Measurements from ENCODE around the gene DHDDS. TPM values are rescaled to one million over a fixed set of nuclear protein-coding genes. Genes with fewer than 3 reads are reported as not detected.

Gene DHDDS
- total RNA-seq, 4 donors from 2014 or later, result 7.1 to 42.6 (median 26.6) TPM

DNA sequence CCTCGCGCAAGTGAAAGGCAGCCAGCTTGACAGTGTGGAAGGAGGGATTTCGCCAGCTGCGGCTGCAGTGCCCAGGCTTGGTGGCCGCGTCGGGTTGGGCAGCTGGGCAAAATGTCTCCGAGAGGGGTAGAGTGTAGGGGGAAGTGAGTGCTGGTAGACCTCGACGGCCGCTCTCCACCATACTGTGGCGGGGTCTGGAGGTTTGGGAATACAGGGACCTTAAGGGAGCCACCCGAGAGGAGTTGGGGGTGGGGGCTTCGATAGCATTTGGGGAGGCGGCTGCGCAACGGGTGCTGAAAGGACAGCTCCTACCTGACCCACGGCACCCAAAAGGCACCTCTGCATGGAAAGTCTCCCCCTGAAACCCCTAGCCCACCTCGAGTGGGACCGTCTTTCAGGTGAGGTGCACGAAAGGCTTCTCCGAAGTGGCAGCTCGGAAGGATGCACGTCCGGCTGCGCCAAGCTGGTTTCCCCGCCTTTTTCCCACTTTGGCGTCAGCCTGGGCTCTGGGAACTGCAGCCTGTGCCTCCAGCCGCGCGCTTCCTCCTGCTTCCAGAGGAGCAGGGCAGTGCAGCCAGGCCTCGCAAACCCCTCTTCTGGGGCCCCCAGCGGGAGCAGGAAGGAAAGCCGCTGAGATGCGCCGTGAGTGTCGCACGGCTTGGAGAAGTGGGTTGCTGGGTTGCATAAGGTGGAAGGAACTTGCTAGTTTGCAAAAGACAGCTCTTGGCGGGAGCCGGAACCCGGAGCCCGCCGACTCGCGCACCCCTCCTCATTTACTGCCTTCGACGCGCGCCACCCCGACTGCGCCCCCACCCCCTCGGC is 39.6 kb downstream of the DHDDS start:
- DNase-seq, result peak; percentile 29 to 43
- Histone ChIP-seq H3K9me3 (no peaks in the 10 kb centered on the region), H3K4me1 (peaks cover 3 to 10% of the 10 kb centered on the region in 2 donors), H3K4me3 (peak overlapping the region; percentile 84 to 100), H3K27ac (peak overlapping the region; percentile 100), H3K36me3 (no peaks in the 10 kb centered on the region), H3K27me3 (no peaks in the 10 kb centered on the region)
- no peak for TF ChIP-seq POLR2A (IDR thresholded peaks at IDR 0.05)
- TF ChIP-seq, protein P1, sequence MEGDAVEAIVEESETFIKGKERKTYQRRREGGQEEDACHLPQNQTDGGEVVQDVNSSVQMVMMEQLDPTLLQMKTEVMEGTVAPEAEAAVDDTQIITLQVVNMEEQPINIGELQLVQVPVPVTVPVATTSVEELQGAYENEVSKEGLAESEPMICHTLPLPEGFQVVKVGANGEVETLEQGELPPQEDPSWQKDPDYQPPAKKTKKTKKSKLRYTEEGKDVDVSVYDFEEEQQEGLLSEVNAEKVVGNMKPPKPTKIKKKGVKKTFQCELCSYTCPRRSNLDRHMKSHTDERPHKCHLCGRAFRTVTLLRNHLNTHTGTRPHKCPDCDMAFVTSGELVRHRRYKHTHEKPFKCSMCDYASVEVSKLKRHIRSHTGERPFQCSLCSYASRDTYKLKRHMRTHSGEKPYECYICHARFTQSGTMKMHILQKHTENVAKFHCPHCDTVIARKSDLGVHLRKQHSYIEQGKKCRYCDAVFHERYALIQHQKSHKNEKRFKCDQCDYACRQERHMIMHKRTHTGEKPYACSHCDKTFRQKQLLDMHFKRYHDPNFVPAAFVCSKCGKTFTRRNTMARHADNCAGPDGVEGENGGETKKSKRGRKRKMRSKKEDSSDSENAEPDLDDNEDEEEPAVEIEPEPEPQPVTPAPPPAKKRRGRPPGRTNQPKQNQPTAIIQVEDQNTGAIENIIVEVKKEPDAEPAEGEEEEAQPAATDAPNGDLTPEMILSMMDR (IDR thresholded peaks at IDR 0.05), result no peak
- intact Hi-C loops (cut with DNase I; ENCODE audit: low total_unique reads), result no loop called here

DNA sequence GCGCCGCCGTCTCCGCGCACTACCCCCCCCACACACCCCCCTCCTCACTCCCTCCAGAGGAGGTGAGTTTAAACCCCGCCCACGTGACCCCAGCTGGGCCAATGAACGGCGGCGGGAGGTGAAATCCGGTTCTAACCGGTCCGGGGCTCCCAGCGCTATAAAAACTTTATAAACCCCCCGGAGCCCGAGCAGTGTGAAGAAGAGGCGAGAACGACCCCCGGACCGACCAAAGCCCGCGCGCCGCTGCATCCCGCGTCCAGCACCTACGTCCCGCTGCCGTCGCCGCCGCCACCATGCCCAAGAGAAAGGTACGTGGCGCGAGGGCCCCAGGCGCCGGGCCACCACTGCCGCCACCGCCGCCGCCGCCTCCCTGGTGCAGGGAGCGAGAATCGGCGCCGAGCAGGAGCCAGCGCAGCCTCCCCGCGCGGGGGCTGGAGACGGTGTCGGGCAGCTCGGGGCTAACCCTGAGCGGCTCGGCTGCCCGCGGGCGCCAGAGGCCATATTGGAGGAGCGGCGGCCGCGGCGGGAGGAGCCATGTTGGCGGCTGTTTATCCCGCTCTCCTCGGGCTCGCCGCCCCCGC is 40.3 kb downstream of the DHDDS start, which contains the start of gene HMGN2:
HMGN2 (plus strand) TSS at position 121 of the 581 bp plus-strand sequence; CDS start at position 294, 173 bp downstream.
- intact Hi-C loops (cut with DNase I; ENCODE audit: low total_unique reads), result no loop called here
- Histone ChIP-seq H3K9me3 (no peaks in the 10 kb centered on the region), H3K27me3 (no peaks in the 10 kb centered on the region), H3K4me1 (peaks cover 3 to 10% of the 10 kb centered on the region in 2 donors), H3K36me3 (no peaks in the 10 kb centered on the region), H3K4me3 (peak within 1 kb of the TSS; percentile 84 to 100), H3K27ac (peak within 1 kb of the TSS; percentile 100)
- DNase-seq, result peak; percentile 91 to 93
- peak; percentile 4 to 80 for TF ChIP-seq POLR2A (IDR thresholded peaks at IDR 0.05)
- TF ChIP-seq, protein P1 (IDR thresholded peaks at IDR 0.05), result peak in 1 of 4 experiments; percentile 19

DNA sequence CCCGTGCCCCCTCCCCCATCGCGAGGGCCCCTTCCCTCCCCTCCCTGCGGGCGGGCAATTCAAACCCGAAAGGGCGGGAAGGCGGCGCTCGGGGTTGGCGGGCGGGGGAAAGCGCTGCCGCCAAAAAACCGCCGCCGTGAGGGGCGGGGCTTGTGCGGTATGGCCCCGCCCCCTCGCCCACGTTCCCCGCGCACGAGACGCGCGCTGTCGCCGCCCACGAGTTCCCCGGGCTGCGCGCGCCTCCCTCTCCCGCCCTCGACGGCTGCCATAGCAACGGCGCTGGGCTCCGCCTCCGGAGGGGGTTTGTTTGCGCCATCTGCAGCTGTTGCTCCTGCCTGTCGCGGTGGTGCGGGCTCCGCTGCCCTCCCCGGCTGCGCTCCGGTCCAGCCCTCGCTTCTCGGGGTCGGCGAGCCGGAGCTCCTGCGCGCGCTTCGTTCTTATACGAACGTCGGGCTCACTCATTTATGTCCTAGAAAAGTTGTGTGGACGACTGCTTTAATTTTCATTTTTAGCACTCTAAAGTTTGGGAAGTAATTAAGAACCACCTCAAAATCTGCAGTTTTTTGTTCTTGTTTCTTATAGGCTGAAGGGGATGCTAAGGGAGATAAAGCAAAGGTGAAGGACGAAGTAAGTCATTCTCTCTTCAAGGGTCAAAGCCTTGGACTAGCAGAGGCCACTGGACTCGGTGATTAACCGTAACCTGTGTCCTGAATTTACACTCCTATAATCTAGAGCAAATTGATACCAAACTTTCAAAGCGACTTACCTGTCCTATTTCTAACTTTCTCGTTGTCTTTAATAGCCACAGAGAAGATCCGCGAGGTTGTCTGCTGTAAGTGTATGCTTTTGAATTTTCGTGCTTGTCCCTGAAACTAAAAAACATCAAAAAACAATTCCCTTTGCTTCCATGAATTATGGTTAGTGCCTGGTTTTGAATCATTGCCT is 41.1 kb downstream of the DHDDS start:
- Histone ChIP-seq H3K27ac (peak overlapping the region; percentile 100), H3K27me3 (no peaks in the 10 kb centered on the region), H3K9me3 (no peaks in the 10 kb centered on the region), H3K36me3 (no peaks in the 10 kb centered on the region), H3K4me3 (peak overlapping the region; percentile 84 to 100), H3K4me1 (peaks cover 3 to 10% of the 10 kb centered on the region in 2 donors)
- intact Hi-C loops (cut with DNase I; ENCODE audit: low total_unique reads), result no loop called here
- DNase-seq, result peak; percentile 95 to 97
- TF ChIP-seq, protein P1 (IDR thresholded peaks at IDR 0.05), result peak in 1 of 4 experiments; percentile 26
- peak; percentile 72 to 80 for TF ChIP-seq POLR2A (IDR thresholded peaks at IDR 0.05)

DNA sequence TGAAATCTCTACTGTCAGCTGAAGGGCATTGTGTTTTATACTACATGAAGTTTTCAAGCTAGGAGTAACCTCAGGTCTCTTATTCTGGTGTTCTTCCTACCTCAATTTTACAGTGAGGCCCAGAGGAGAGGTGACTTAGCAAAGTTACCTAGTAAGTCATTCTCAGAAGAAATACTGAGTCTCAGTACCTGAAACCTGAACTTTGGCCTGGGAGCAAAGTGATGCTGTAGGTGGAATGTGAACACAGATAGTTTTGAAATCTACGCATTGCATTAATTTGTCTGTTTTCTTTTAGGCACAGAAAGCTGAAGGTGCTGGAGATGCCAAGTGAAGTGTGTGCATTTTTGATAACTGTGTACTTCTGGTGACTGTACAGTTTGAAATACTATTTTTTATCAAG is 42.7 kb downstream of the DHDDS start:
- H3K27ac ChIP-seq, result no peak overlapping the region
- TF ChIP-seq, protein P1 (IDR thresholded peaks at IDR 0.05), result no peak
- TF ChIP-seq POLR2A (IDR thresholded peaks at IDR 0.05), result no peak
- intact Hi-C loops (cut with DNase I; ENCODE audit: low total_unique reads), result no loop called here
- H3K4me1 ChIP-seq, result peaks cover 3 to 10% of the 10 kb centered on the region in 2 donors
- no peaks in the 10 kb centered on the region for H3K27me3 ChIP-seq
- H3K36me3 ChIP-seq, result no peaks in the 10 kb centered on the region
- no peak overlapping the region for H3K4me3 ChIP-seq
- no peak for DNase-seq
- H3K9me3 ChIP-seq, result no peaks in the 10 kb centered on the region

Measured in uterus (tissue), 4 donors.